H9 (cell line): ENCODE results near the gene OR6B3. TPM values are rescaled to one million over a fixed set of nuclear protein-coding genes. Genes with fewer than 3 reads are reported as not detected.

Source experiments
- DNase-seq: peaks from one replicate; pipeline ENCODE4 v3.0.0-alpha.2; 2017
- H2AFZ ChIP-seq: one replicate; pipeline ENCODE4 v1.6.1; 2013; ENCODE audit warnings: mild to moderate bottlenecking, low read length, control low read depth, moderate library complexity
- H2AK5ac ChIP-seq: 2 replicates; pipeline ENCODE4 v1.6.1; 2013; ENCODE audit warnings: low read length, control low read depth, mixed read lengths; ENCODE audit not compliant: insufficient read length
- H2BK120ac ChIP-seq: one replicate; pipeline ENCODE4 v1.6.1; 2013; ENCODE audit warnings: low read depth, mild to moderate bottlenecking, low read length, control low read depth, inconsistent platforms; ENCODE audit not compliant: poor library complexity, severe bottlenecking
- H2BK12ac ChIP-seq: 2 replicates; pipeline ENCODE4 v1.6.1; 2013; ENCODE audit warnings: low read length, control low read depth, mixed read lengths, low read depth; ENCODE audit not compliant: insufficient read length
- H2BK15ac ChIP-seq: 2 replicates; pipeline ENCODE4 v1.6.1; 2013; ENCODE audit warnings: low read depth, low read length, control low read depth
- H2BK20ac ChIP-seq: one replicate; pipeline ENCODE4 v1.6.1; 2013; ENCODE audit warnings: low read depth, mild to moderate bottlenecking, low read length, control low read depth, inconsistent platforms; ENCODE audit not compliant: poor library complexity, severe bottlenecking
- H2BK5ac ChIP-seq: 2 replicates; pipeline ENCODE4 v1.6.1; 2013; ENCODE audit warnings: low read length, control low read depth, mixed read lengths; ENCODE audit not compliant: insufficient read length
- H3K14ac ChIP-seq: 2 replicates; pipeline ENCODE4 v1.6.1; 2013; ENCODE audit warnings: low read length, control low read depth; ENCODE audit not compliant: insufficient read depth
- H3K18ac ChIP-seq: 2 replicates; pipeline ENCODE4 v1.6.1; 2013; ENCODE audit warnings: low read depth, mild to moderate bottlenecking, mixed read lengths, low read length, control low read depth; ENCODE audit not compliant: insufficient read length
- H3K23ac ChIP-seq: 2 replicates; pipeline ENCODE4 v1.6.1; 2013; ENCODE audit warnings: low read length, control low read depth, mixed read lengths, low read depth; ENCODE audit not compliant: insufficient read length
- H3K23me2 ChIP-seq: 2 replicates; pipeline ENCODE4 v1.6.1; 2013; ENCODE audit warnings: low read depth, mild to moderate bottlenecking, mixed read lengths, low read length, control low read depth; ENCODE audit not compliant: insufficient read length, poor library complexity, severe bottlenecking
- H3K27ac ChIP-seq: 2 replicates; pipeline ENCODE4 v1.5.1; 2013; ENCODE audit warnings: low read length, control low read depth, mixed read lengths, low read depth; ENCODE audit not compliant: insufficient read length
- H3K27me3 ChIP-seq: 2 replicates; pipeline ENCODE4 v1.6.1; 2013; ENCODE audit warnings: low read length, control low read depth, inconsistent platforms; ENCODE audit not compliant: insufficient read depth
- H3K4ac ChIP-seq: 2 replicates; pipeline ENCODE4 v1.6.1; 2013; ENCODE audit warnings: low read depth, mild to moderate bottlenecking, control low read depth, inconsistent platforms, low read length, moderate library complexity
- H3K4me1 ChIP-seq: 2 replicates; pipeline ENCODE4 v1.6.1; 2013; ENCODE audit warnings: low read length, control low read depth, inconsistent platforms; ENCODE audit not compliant: insufficient read depth
- H3K4me2 ChIP-seq: 2 replicates; pipeline ENCODE4 v1.6.1; 2013; ENCODE audit warnings: low read length, control low read depth, mixed read lengths; ENCODE audit not compliant: insufficient read length, insufficient read depth
- H3K56ac ChIP-seq: 2 replicates; pipeline ENCODE4 v1.6.1; 2013; ENCODE audit warnings: low read depth, mild to moderate bottlenecking, mixed read lengths, low read length, control low read depth; ENCODE audit not compliant: insufficient read length
- H3K79me1 ChIP-seq: 2 replicates; pipeline ENCODE4 v1.6.1; 2013; ENCODE audit warnings: low read depth, mild to moderate bottlenecking, moderate library complexity, low read length, control low read depth, inconsistent platforms; ENCODE audit not compliant: insufficient read depth, poor library complexity, severe bottlenecking
- H3K79me2 ChIP-seq: 2 replicates; pipeline ENCODE4 v1.6.1; 2013; ENCODE audit warnings: low read length, control low read depth, inconsistent platforms; ENCODE audit not compliant: insufficient read depth
- H3K9ac ChIP-seq: 2 replicates; pipeline ENCODE4 v1.6.1; 2013; ENCODE audit warnings: low read length, control low read depth, mixed read lengths; ENCODE audit not compliant: insufficient read length; ENCODE audit errors: extremely low read depth
- H3K9me3 ChIP-seq: one replicate; pipeline ENCODE4 v1.6.1; 2013; ENCODE audit warnings: low read depth, low read length, inconsistent platforms; ENCODE audit not compliant: control insufficient read depth
- H3T11ph ChIP-seq: one replicate; pipeline ENCODE4 v1.6.1; 2013; ENCODE audit warnings: mild to moderate bottlenecking, low read length, control low read depth, inconsistent platforms
- H4K20me1 ChIP-seq: one replicate; pipeline ENCODE4 v1.6.1; 2013; ENCODE audit not compliant: control insufficient read depth, insufficient read length, insufficient read depth
- H4K5ac ChIP-seq: 2 replicates; pipeline ENCODE4 v1.6.1; 2013; ENCODE audit warnings: low read depth, mild to moderate bottlenecking, mixed read lengths, low read length, control low read depth; ENCODE audit not compliant: insufficient read length
- H4K8ac ChIP-seq: replicated peaks from 2 replicates; pipeline ENCODE4 v1.6.1; 2013; ENCODE audit warnings: low read length, control low read depth, mixed read lengths, low read depth; ENCODE audit not compliant: insufficient read length
- H4K91ac ChIP-seq: 2 replicates; pipeline ENCODE4 v1.6.1; 2013; ENCODE audit warnings: low read depth, mild to moderate bottlenecking, moderate library complexity, mixed read lengths, low read length, control low read depth; ENCODE audit not compliant: insufficient read length
- H3K27ac Mint-ChIP-seq, 3 experiments: 2 replicates in 2 of 3; 3 replicates in 1 of 3; pipeline ENCODE4 v1.8.0; 2020 to 2021; ENCODE audit warnings: mixed read lengths in 3 of 3, mild to moderate bottlenecking in 1 of 3, moderate library complexity in 1 of 3
- H3K27me3 Mint-ChIP-seq: 2 replicates; pipeline ENCODE4 v1.8.0; 2021; ENCODE audit warnings: low read depth, mild to moderate bottlenecking, moderate library complexity, mixed read lengths
- H3K36me3 Mint-ChIP-seq, 3 experiments: 2 replicates in 2 of 3; 3 replicates in 1 of 3; pipeline ENCODE4 v1.8.0; 2020 to 2021; ENCODE audit warnings: low read depth in 3 of 3, mixed read lengths in 3 of 3; ENCODE audit not compliant: insufficient read depth in 1 of 3
- H3K4me1 Mint-ChIP-seq, 2 experiments: 2 replicates each; pipeline ENCODE4 v1.8.0; 2020; ENCODE audit warnings: mixed read lengths in 2 of 2
- H3K4me3 Mint-ChIP-seq, 2 experiments: 2 replicates in 1 of 2; 3 replicates in 1 of 2; pipeline ENCODE4 v1.8.0; 2020 to 2021; ENCODE audit warnings: mild to moderate bottlenecking in 2 of 2, mixed read lengths in 2 of 2, moderate library complexity in 1 of 2
- H3K9me3 Mint-ChIP-seq, 2 experiments: 2 replicates in 1 of 2; 3 replicates in 1 of 2; pipeline ENCODE4 v1.8.0; 2020; ENCODE audit warnings: mild to moderate bottlenecking in 2 of 2, mixed read lengths in 2 of 2, moderate library complexity in 1 of 2
- WGBS: extraction: QIAGEN DNeasy Blood & Tissue Kit; methylation state at CpG from one replicate; pipeline ENCODE4 v1.1.7; 2013; ENCODE audit warnings: missing lambda C conversion rate, low lambda C conversion rate, mixed read lengths; ENCODE audit not compliant: insufficient read length; ENCODE audit errors: extremely low coverage; 5-methylcytosine and 5-hydroxymethylcytosine counted together
- total RNA-seq: library from RNA; stranded (reverse); gene quantifications from 2 replicates; pipeline ENCODE4 v1.2.1, GENCODE V29; 2021
- TF ChIP-seq, protein P1 (sequence below): fragments of 200-600 bp; sonication (generic); conservative IDR thresholded peaks from 3 replicates; pipeline ENCODE4 v1.8.0; 2021; ENCODE audit warnings: antibody characterized with exemption, mild to moderate bottlenecking

The OR6B3 gene
- total RNA-seq, 1 experiment from 2014 or later, result not detected

DNA sequence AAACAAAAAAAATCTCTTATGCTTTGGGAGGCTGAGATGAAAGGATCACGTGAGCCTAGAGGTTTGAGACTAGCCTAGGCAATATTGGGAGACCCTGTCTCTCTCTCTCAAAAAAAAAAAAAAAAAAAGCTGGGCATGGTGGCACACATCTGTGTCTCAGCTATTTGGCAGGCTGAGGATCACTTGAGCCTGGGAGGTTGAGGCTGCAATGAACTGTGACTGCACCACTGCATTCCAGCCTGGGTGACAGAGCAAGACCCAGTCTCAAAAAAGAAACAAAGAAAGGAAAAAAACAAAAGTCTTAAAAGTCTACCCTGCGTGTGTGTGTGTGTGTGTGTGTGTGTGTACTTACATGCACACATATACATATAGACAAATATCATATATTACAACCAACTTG lies 25.3 kb upstream of the OR6B3 start:
- Histone ChIP-seq H3K23me2 (no peaks in the 10 kb centered on the region), H2BK20ac (no peak overlapping the region), H3K18ac (no peak overlapping the region), H3K23ac (no peak overlapping the region), H4K20me1 (no peaks in the 10 kb centered on the region), H3K9ac (no peak overlapping the region), H3K4me2 (no peak overlapping the region), H2AFZ (no peak overlapping the region), H3T11ph (no peak overlapping the region), H3K4me1 (no peaks in the 10 kb centered on the region), H4K5ac (no peak overlapping the region), H4K8ac (no peak overlapping the region), H2BK15ac (no peak overlapping the region), H2BK120ac (no peak overlapping the region), H3K27ac (no peak overlapping the region), H2BK5ac (no peak overlapping the region), H3K79me1 (no peaks in the 10 kb centered on the region), H3K79me2 (no peaks in the 10 kb centered on the region), H3K4ac (no peak overlapping the region), H3K56ac (no peak overlapping the region), H3K9me3 (peaks cover 9% of the 10 kb centered on the region), H3K14ac (no peak overlapping the region), H2AK5ac (no peak overlapping the region), H2BK12ac (no peak overlapping the region), H4K91ac (no peak overlapping the region), H3K27me3 (no peaks in the 10 kb centered on the region)
- DNase-seq, result no peak
- peaks cover 1% of the 10 kb centered on the region; the same call in 1 of the 2 replicates for H3K27me3 Mint-ChIP-seq
- no peak overlapping the region for H3K4me3 Mint-ChIP-seq
- no peak overlapping the region for H3K27ac Mint-ChIP-seq
- TF ChIP-seq, protein P1, sequence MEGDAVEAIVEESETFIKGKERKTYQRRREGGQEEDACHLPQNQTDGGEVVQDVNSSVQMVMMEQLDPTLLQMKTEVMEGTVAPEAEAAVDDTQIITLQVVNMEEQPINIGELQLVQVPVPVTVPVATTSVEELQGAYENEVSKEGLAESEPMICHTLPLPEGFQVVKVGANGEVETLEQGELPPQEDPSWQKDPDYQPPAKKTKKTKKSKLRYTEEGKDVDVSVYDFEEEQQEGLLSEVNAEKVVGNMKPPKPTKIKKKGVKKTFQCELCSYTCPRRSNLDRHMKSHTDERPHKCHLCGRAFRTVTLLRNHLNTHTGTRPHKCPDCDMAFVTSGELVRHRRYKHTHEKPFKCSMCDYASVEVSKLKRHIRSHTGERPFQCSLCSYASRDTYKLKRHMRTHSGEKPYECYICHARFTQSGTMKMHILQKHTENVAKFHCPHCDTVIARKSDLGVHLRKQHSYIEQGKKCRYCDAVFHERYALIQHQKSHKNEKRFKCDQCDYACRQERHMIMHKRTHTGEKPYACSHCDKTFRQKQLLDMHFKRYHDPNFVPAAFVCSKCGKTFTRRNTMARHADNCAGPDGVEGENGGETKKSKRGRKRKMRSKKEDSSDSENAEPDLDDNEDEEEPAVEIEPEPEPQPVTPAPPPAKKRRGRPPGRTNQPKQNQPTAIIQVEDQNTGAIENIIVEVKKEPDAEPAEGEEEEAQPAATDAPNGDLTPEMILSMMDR, result no peak
- H3K9me3 Mint-ChIP-seq, result peaks cover 55 to 56% of the 10 kb centered on the region in 2 experiments
- no CpG with 5 or more reads among the region's 2 CpGs for WGBS
- no peaks in the 10 kb centered on the region for H3K4me1 Mint-ChIP-seq
- H3K36me3 Mint-ChIP-seq, result peaks cover 2 to 22% (median 9%) of the 10 kb centered on the region in 3 experiments; a peak in 6 of 7 replicates
